ENCODE data around the gene CT47C1. TPM values are rescaled to one million over a fixed set of nuclear protein-coding genes. Genes with fewer than 3 reads are reported as not detected.

The CT47C1 gene
- polyA plus RNA-seq, 1 experiment, result not detected

DNA sequence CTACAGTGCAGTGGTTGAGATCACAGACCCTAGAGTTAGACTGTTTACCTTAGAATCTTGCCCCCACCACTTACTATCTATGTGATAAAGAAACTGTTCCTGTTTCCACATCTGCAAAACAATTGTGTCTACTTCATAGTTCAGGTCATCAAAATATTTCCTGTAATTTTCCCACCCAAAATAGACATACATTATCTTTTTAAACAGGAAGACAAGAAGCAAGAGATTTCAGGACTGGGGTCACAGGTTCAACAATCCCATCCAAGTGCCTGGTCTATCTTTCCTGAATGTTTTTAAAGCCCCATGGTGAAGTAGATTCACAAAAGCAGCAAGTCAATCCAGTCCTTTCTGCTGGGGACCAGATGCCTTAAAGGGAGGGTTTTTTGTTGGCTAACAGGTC is 41.8 kb upstream of the CT47C1 start:
- ChIA-PET POLR2A (no interaction called here), CTCF (no interaction called here)
- Histone ChIP-seq H3K36me3 (ENCODE audit: control insufficient read depth, insufficient read depth, low read length) (no peaks in the 10 kb centered on the region), H3K4me3 (ENCODE audit: low read depth, low read length) (no peak overlapping the region), H3K27me3 (ENCODE audit: control insufficient read depth, insufficient read depth, low read length) (no peaks in the 10 kb centered on the region)
- no peak for DNase-seq (ENCODE audit: low read depth)
- TF ChIP-seq, protein P1, sequence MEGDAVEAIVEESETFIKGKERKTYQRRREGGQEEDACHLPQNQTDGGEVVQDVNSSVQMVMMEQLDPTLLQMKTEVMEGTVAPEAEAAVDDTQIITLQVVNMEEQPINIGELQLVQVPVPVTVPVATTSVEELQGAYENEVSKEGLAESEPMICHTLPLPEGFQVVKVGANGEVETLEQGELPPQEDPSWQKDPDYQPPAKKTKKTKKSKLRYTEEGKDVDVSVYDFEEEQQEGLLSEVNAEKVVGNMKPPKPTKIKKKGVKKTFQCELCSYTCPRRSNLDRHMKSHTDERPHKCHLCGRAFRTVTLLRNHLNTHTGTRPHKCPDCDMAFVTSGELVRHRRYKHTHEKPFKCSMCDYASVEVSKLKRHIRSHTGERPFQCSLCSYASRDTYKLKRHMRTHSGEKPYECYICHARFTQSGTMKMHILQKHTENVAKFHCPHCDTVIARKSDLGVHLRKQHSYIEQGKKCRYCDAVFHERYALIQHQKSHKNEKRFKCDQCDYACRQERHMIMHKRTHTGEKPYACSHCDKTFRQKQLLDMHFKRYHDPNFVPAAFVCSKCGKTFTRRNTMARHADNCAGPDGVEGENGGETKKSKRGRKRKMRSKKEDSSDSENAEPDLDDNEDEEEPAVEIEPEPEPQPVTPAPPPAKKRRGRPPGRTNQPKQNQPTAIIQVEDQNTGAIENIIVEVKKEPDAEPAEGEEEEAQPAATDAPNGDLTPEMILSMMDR (IDR thresholded peaks at IDR 0.05; ENCODE audit: insufficient read depth, low read depth, low read length), result no peak

DNA sequence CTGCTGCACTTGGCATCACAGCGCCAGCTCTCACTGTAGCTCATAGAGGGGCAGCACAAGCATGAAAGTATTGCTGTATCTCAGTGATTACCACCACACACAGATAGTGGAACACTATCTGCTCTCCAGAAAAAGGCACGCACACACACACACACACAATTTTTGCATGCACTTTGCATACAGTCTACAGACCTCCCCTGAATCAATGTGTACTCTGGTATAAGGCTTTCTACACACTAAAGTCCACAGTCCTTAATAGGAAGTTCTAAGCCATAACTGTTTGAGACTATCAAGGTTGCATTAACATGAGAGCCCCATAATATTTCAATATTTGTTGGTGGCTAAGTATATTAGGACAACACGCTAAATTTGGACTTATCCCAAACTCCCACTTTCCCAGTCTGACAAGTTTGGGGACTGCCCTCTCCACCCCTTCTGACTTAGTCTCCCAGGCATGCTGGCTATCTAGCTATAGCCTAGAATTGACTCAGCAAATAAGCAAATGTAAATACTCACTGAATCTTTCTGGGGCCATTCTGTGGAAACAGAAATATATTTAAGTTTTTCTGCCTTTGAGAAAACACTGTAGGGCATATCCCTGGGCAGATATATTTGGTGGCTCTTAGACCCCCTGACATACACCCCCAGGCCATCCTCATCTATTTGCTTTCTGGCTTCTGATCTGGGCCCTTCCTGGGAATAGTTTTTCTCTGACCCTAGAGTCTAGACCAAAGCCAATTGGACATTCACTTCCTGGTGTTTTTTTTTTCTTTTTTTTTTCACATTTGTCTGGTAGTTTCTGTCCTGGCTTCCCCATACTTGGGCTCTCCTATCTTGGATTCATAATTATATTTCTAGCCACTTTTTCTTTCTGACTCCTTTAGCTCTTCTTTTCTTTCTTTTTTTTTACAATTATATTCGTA is 36.4 kb upstream of the CT47C1 start:
- no peak for DNase-seq (ENCODE audit: low read depth)
- no peaks in the 10 kb centered on the region for H3K27me3 ChIP-seq (ENCODE audit: control insufficient read depth, insufficient read depth, low read length)
- no peak overlapping the region for H3K4me3 ChIP-seq (ENCODE audit: low read depth, low read length)
- no peaks in the 10 kb centered on the region for H3K36me3 ChIP-seq (ENCODE audit: control insufficient read depth, insufficient read depth, low read length)
- ChIA-PET POLR2A (no interaction called here), CTCF (no interaction called here)
- TF ChIP-seq, protein P1 (IDR thresholded peaks at IDR 0.05; ENCODE audit: insufficient read depth, low read depth, low read length), result no peak

DNA sequence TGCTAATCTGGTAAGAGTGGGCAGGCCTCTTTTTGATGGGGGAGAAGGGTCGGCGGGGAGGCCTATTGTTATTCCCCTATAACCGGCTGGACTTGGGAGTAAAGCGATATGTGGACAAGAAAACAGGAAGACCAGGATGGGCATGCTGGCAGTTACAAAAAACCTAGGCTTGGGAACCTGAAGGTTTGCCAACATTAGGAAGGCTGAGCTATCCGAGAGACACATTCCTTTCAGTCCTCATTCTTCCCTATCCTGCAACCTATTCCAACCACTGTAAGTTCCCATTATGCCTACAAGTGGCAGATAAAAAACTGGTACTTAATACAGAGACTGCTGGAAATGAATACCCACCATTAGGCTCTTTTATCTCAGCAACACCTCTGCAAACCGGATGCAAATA is 32.4 kb upstream of the CT47C1 start:
- H3K4me3 ChIP-seq (ENCODE audit: low read depth, low read length), result no peak overlapping the region
- ChIA-PET POLR2A (no interaction called here), CTCF (no interaction called here)
- TF ChIP-seq, protein P1 (IDR thresholded peaks at IDR 0.05; ENCODE audit: insufficient read depth, low read depth, low read length), result no peak
- no peak for DNase-seq (ENCODE audit: low read depth)
- no peaks in the 10 kb centered on the region for H3K27me3 ChIP-seq (ENCODE audit: control insufficient read depth, insufficient read depth, low read length)
- H3K36me3 ChIP-seq (ENCODE audit: control insufficient read depth, insufficient read depth, low read length), result no peaks in the 10 kb centered on the region

DNA sequence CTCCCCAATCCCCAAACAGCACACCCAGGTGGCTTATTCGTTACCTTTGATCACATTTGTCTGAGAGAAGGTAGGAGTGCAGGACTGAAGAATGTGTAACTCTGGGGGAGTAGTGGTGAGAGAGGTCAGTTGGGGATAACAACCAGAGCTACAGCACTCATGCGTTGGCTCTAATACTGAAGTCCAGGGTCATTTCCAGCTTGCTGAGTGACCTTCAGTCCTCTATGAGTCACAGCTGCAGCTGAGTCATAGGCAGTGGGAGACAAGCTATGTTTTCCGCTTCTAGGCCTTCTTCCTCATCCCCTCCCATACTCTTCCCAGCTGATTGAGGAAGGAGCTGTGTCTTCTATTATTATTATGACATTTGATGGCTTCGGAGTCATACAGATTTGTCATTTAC is 31.6 kb upstream of the CT47C1 start:
- Histone ChIP-seq H3K27me3 (ENCODE audit: control insufficient read depth, insufficient read depth, low read length) (no peaks in the 10 kb centered on the region), H3K36me3 (ENCODE audit: control insufficient read depth, insufficient read depth, low read length) (no peaks in the 10 kb centered on the region), H3K4me3 (ENCODE audit: low read depth, low read length) (no peak overlapping the region)
- TF ChIP-seq, protein P1 (IDR thresholded peaks at IDR 0.05; ENCODE audit: insufficient read depth, low read depth, low read length), result no peak
- peak; percentile 24 for DNase-seq (ENCODE audit: low read depth)
- ChIA-PET POLR2A (interaction anchor here (0.5 kb wide), 1 partner anchor 318 kb away, joined by 3 read pairs; no protein-coding TSS in a partner anchor), CTCF (interaction anchor here (0.8 kb wide), 1 partner anchor 37 kb away, joined by 3 read pairs; no protein-coding TSS in a partner anchor)

DNA sequence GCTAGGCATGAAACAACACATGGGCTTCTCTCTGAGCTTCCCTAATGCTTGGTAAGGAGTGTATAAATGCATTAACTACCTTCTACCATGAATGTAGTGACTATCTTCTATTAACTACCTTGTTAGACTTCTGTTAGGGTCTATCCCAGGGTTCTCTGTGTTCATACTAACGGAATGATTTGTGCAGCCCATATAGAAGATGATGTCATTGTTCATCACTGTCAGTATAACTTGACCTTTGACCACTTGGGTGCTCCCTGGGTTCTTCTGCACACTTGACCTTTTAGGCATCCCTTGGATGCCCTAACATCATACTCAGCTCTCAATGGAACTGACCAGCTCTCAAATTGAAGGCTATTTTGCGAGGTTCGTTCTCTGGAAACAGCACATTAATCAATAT is 30.8 kb upstream of the CT47C1 start:
- ChIA-PET CTCF (no interaction called here), POLR2A (no interaction called here)
- Histone ChIP-seq H3K36me3 (ENCODE audit: control insufficient read depth, insufficient read depth, low read length) (no peaks in the 10 kb centered on the region), H3K27me3 (ENCODE audit: control insufficient read depth, insufficient read depth, low read length) (no peaks in the 10 kb centered on the region), H3K4me3 (ENCODE audit: low read depth, low read length) (no peak overlapping the region)
- TF ChIP-seq, protein P1 (IDR thresholded peaks at IDR 0.05; ENCODE audit: insufficient read depth, low read depth, low read length), result no peak
- DNase-seq (ENCODE audit: low read depth), result no peak
